ENCODE results near the gene SFMBT2.

SFMBT2 gene

DNA sequence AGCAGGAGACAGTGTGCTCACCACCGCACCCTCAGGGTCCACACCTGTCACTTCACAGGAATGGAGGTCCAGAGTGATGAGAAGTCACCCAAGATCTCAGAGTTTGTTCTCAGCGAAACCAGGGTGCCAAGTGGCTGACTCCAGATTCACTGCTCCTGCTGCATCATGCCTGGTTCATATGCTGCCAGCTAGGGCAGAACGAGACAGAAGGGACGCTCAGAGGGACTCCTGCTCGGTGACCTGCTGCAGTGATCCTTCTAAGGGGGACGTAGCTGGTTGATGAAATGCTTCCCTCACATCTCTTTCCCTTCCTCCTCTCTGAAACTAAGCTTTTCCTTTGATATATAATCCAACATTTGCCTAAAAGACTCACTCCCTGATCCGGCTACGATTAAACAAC lies 248.5 kb downstream of the SFMBT2 start:
- Histone ChIP-seq H3K27ac (ENCODE audit: low read depth, low read length) (no peak overlapping the region), H3K27me3 (ENCODE audit: control insufficient read depth in 1 of 2, insufficient read depth in 2 of 2, low read length in 2 of 2) (no peaks in the 10 kb centered on the region), H3K36me3 (ENCODE audit: control insufficient read depth in 1 of 2, insufficient read depth in 2 of 2, low read length in 2 of 2) (peaks cover 0 to 26% of the 10 kb centered on the region in 2 donors), H3K9me3 (ENCODE audit: control insufficient read depth in 1 of 2, low read length in 2 of 2) (no peaks in the 10 kb centered on the region), H3K4me1 (ENCODE audit: control insufficient read depth in 1 of 2, insufficient read depth in 2 of 2, low read length in 2 of 2) (no peaks in the 10 kb centered on the region), H3K4me3 (ENCODE audit: low read depth in 1 of 2, low read length in 2 of 2) (no peak overlapping the region), H3K9ac (ENCODE audit: low read depth in 1 of 2, low read length in 2 of 2) (no peak overlapping the region)

DNA sequence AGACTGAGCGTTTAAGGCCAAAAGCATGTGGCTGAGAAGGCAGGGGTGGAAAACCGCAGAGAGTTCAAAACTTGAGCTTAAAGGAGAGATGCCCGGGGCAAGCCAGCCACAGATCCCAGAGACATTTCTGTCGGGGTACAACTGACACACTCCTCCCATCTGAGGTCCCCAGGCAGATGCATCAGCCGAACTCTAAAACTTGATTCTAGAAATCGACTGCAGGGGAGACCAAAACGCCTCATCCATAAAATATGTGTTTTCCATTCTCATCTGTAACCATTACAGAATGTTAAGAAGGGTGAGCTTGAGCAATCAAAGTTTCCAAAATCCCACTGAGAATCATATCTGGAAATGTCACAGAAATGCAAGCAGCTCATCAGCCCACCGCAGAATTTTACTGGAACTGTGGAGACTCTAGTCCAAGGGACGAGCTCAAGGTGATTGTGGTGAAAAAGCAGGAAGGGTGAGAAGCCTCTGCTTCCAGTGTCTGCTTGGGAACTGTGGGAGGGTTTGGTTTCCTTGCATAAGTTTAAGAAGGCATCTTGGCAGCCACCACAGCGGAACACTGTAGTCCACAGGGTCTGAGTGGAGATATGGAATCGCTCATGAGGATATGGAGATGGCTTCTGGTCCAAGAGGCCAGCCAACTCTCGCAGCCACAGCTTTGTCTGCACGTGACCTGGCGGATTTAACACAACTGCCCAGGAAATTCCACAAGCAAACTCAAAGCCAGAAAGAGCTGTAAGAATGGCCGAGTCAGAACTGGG lies 249.2 kb downstream of the SFMBT2 start:
- Histone ChIP-seq H3K4me3 (ENCODE audit: low read depth in 1 of 2, low read length in 2 of 2) (no peak overlapping the region), H3K9ac (ENCODE audit: low read depth in 1 of 2, low read length in 2 of 2) (no peak overlapping the region), H3K27ac (ENCODE audit: low read depth, low read length) (no peak overlapping the region)

DNA sequence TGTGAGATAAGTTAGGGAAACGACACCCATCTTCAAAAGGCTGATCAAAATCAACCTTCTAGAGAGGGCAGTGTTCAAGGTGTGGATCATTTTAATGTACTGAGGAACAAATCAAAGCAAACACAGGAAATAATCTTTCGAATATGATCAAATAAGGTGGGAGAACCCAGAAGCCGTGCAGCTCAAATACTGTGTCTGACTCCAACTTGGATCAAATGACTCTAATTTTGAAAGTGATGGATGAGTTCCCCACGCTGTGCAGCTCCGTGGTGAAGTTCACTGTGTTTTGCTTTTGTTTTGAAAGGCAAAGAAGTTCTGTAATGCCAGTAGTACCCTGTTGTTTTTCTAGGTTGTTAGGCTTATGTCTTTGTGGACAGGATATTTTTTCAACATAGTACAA lies 250.9 kb downstream of the SFMBT2 start:
- no peaks in the 10 kb centered on the region for H3K27me3 ChIP-seq (ENCODE audit: control insufficient read depth in 1 of 2, insufficient read depth in 2 of 2, low read length in 2 of 2)
- no peaks in the 10 kb centered on the region for H3K4me1 ChIP-seq (ENCODE audit: control insufficient read depth in 1 of 2, insufficient read depth in 2 of 2, low read length in 2 of 2)
- no peak overlapping the region for H3K4me3 ChIP-seq (ENCODE audit: low read depth in 1 of 2, low read length in 2 of 2)
- H3K9ac ChIP-seq (ENCODE audit: low read depth in 1 of 2, low read length in 2 of 2), result no peak overlapping the region
- H3K9me3 ChIP-seq (ENCODE audit: control insufficient read depth in 1 of 2, low read length in 2 of 2), result no peaks in the 10 kb centered on the region
- peaks cover 0 to 26% of the 10 kb centered on the region in 2 donors for H3K36me3 ChIP-seq (ENCODE audit: control insufficient read depth in 1 of 2, insufficient read depth in 2 of 2, low read length in 2 of 2)
- H3K27ac ChIP-seq (ENCODE audit: low read depth, low read length), result no peak overlapping the region

More for the DNA sequence above, 249.2 kb downstream of the SFMBT2 start:
- Histone ChIP-seq H3K4me1 (ENCODE audit: control insufficient read depth in 1 of 2, insufficient read depth in 2 of 2, low read length in 2 of 2) (no peaks in the 10 kb centered on the region), H3K36me3 (ENCODE audit: control insufficient read depth in 1 of 2, insufficient read depth in 2 of 2, low read length in 2 of 2) (peaks cover 0 to 26% of the 10 kb centered on the region in 2 donors), H3K9me3 (ENCODE audit: control insufficient read depth in 1 of 2, low read length in 2 of 2) (no peaks in the 10 kb centered on the region), H3K27me3 (ENCODE audit: control insufficient read depth in 1 of 2, insufficient read depth in 2 of 2, low read length in 2 of 2) (no peaks in the 10 kb centered on the region)

DNA sequence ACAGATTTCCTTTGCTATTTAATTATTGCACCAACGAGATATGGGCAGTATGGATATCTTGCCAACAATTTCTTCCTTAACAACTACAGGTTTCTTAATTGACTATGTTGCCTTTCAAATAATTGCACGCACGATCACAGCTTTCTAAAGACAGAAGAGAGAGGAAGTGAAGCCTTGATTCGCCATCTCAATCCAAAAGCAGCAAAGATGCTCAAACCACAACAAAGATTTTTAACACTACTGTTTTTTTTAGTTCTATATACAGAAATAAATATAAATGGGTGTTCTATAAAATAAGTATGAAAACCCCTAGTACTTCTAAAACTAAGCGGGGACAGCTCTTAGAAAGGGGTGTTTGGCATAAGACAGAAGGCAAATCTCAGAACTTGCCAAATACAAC lies 251.3 kb downstream of the SFMBT2 start:
- Histone ChIP-seq H3K27me3 (ENCODE audit: control insufficient read depth in 1 of 2, insufficient read depth in 2 of 2, low read length in 2 of 2) (no peaks in the 10 kb centered on the region), H3K9ac (ENCODE audit: low read depth in 1 of 2, low read length in 2 of 2) (no peak overlapping the region), H3K4me1 (ENCODE audit: control insufficient read depth in 1 of 2, insufficient read depth in 2 of 2, low read length in 2 of 2) (no peaks in the 10 kb centered on the region), H3K4me3 (ENCODE audit: low read depth in 1 of 2, low read length in 2 of 2) (no peak overlapping the region), H3K36me3 (ENCODE audit: control insufficient read depth in 1 of 2, insufficient read depth in 2 of 2, low read length in 2 of 2) (peaks cover 0 to 26% of the 10 kb centered on the region in 2 donors), H3K27ac (ENCODE audit: low read depth, low read length) (no peak overlapping the region), H3K9me3 (ENCODE audit: control insufficient read depth in 1 of 2, low read length in 2 of 2) (no peaks in the 10 kb centered on the region)

DNA sequence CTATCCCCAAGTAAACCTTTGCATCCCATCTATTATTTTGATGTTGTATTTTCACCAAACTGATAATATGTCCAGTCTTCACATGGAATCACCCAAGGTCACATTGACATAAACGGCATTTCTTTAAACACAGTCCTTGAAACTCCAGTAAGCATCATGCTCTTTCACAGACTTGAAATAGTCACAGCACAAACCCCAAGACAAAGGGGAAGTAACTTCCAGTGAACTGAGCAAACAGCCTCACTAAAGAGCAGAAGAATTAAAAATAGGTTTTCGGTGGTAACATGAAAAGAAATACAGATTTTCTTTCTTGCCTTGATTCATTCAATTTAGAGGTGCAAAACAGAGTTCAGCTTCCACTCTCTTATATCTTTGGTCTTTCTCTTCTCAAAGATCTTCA lies 253.7 kb downstream of the SFMBT2 start:
- Histone ChIP-seq H3K9ac (ENCODE audit: low read depth in 1 of 2, low read length in 2 of 2) (no peak overlapping the region), H3K36me3 (ENCODE audit: control insufficient read depth in 1 of 2, insufficient read depth in 2 of 2, low read length in 2 of 2) (peaks cover 0 to 15% of the 10 kb centered on the region in 2 donors), H3K9me3 (ENCODE audit: control insufficient read depth in 1 of 2, low read length in 2 of 2) (no peaks in the 10 kb centered on the region), H3K27ac (ENCODE audit: low read depth, low read length) (no peak overlapping the region), H3K27me3 (ENCODE audit: control insufficient read depth in 1 of 2, insufficient read depth in 2 of 2, low read length in 2 of 2) (no peaks in the 10 kb centered on the region), H3K4me1 (ENCODE audit: control insufficient read depth in 1 of 2, insufficient read depth in 2 of 2, low read length in 2 of 2) (no peaks in the 10 kb centered on the region), H3K4me3 (ENCODE audit: low read depth in 1 of 2, low read length in 2 of 2) (no peak overlapping the region)

DNA sequence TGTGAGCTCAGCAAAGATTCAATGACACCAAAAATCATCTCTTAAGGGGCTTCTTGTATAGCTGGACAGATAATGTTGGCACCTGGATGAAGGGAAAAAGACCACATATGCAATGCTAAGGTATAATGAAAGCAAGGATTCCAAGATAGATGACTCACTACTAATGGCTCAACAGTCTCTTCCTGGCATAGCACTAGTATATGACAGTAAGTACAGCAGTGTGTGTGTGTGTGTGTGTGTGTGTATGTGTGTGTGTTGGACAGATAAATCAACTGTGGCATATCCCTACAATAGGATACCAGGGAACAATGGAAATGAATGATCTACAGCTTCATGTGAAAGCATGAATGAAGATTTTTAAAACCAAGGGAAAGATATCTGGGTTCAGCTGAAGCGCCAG lies 257.1 kb downstream of the SFMBT2 start:
- Histone ChIP-seq H3K9ac (ENCODE audit: low read depth in 1 of 2, low read length in 2 of 2) (no peak overlapping the region), H3K4me3 (ENCODE audit: low read depth in 1 of 2, low read length in 2 of 2) (no peak overlapping the region), H3K27me3 (ENCODE audit: control insufficient read depth in 1 of 2, insufficient read depth in 2 of 2, low read length in 2 of 2) (no peaks in the 10 kb centered on the region), H3K27ac (ENCODE audit: low read depth, low read length) (no peak overlapping the region), H3K36me3 (ENCODE audit: control insufficient read depth in 1 of 2, insufficient read depth in 2 of 2, low read length in 2 of 2) (peaks cover 0 to 3% of the 10 kb centered on the region in 2 donors), H3K4me1 (ENCODE audit: control insufficient read depth in 1 of 2, insufficient read depth in 2 of 2, low read length in 2 of 2) (no peaks in the 10 kb centered on the region), H3K9me3 (ENCODE audit: control insufficient read depth in 1 of 2, low read length in 2 of 2) (no peaks in the 10 kb centered on the region)

DNA sequence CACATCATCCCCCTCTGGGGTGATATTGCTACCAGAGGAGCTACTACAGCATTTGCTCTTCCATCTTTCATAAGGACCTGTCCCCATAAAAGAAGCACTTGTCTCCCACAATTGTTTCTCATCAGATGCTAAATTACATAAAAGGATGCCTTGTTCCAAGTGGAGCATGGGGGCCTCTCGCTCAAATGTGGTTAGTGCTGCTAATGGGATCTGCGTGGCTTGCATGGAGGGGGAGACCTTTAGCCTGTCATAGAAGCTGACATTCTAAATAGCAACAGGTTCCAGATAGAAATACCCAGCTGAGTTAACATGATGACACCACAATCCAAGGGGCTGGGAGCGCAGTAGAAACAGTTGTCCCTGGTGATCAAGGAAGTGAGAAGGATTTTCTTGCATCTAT lies 257.9 kb downstream of the SFMBT2 start:
- Histone ChIP-seq H3K36me3 (ENCODE audit: control insufficient read depth in 1 of 2, insufficient read depth in 2 of 2, low read length in 2 of 2) (peaks cover 0 to 3% of the 10 kb centered on the region in 2 donors), H3K4me1 (ENCODE audit: control insufficient read depth in 1 of 2, insufficient read depth in 2 of 2, low read length in 2 of 2) (no peaks in the 10 kb centered on the region), H3K4me3 (ENCODE audit: low read depth in 1 of 2, low read length in 2 of 2) (no peak overlapping the region), H3K27ac (ENCODE audit: low read depth, low read length) (no peak overlapping the region), H3K9ac (ENCODE audit: low read depth in 1 of 2, low read length in 2 of 2) (no peak overlapping the region), H3K9me3 (ENCODE audit: control insufficient read depth in 1 of 2, low read length in 2 of 2) (no peaks in the 10 kb centered on the region), H3K27me3 (ENCODE audit: control insufficient read depth in 1 of 2, insufficient read depth in 2 of 2, low read length in 2 of 2) (no peaks in the 10 kb centered on the region)

DNA sequence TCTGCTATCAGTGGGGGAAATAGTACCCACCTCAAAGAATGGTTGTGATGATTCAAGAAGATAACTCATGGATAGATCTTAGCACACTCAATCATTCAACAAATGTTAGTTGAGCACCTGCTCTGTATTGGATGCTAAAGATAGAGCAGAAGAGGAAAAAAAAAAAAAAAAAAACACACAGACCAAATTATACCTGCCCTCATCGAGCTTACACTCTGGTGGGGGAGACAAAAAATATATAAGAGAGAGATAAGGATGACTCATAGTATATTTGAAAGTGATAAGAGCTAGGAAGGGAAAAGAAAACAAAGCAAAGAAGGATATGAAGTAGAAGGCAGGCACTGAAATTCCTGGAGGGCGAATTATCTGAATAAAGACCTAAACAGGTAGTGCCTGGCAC lies 258.5 kb downstream of the SFMBT2 start:
- Histone ChIP-seq H3K4me3 (ENCODE audit: low read depth in 1 of 2, low read length in 2 of 2) (no peak overlapping the region), H3K27me3 (ENCODE audit: control insufficient read depth in 1 of 2, insufficient read depth in 2 of 2, low read length in 2 of 2) (no peaks in the 10 kb centered on the region), H3K9me3 (ENCODE audit: control insufficient read depth in 1 of 2, low read length in 2 of 2) (no peaks in the 10 kb centered on the region), H3K4me1 (ENCODE audit: control insufficient read depth in 1 of 2, insufficient read depth in 2 of 2, low read length in 2 of 2) (no peaks in the 10 kb centered on the region), H3K27ac (ENCODE audit: low read depth, low read length) (no peak overlapping the region), H3K36me3 (ENCODE audit: control insufficient read depth in 1 of 2, insufficient read depth in 2 of 2, low read length in 2 of 2) (no peaks in the 10 kb centered on the region), H3K9ac (ENCODE audit: low read depth in 1 of 2, low read length in 2 of 2) (no peak overlapping the region)

DNA sequence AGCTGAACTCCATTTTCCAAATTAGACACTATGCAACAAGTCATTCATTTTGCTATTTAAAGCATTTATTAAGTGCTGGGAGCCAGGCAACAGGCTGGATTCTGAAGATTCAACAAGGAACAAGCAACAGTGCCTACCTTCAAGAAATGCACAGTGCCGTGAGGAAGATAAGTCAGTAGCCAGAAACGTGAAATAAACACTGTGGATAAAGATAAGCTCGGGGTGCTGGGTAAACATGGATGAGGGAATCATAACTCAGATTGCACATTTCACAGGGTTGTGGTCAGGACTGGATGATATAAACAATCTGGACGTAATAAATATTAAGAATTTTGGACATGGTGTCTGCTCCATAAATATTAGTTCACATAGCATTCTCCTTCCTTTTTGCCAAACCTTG lies 259.3 kb downstream of the SFMBT2 start:
- peaks cover 0 to 3% of the 10 kb centered on the region in 2 donors for H3K9me3 ChIP-seq (ENCODE audit: control insufficient read depth in 1 of 2, low read length in 2 of 2)
- H3K27ac ChIP-seq (ENCODE audit: low read depth, low read length), result no peak overlapping the region
- H3K9ac ChIP-seq (ENCODE audit: low read depth in 1 of 2, low read length in 2 of 2), result no peak overlapping the region
- no peaks in the 10 kb centered on the region for H3K36me3 ChIP-seq (ENCODE audit: control insufficient read depth in 1 of 2, insufficient read depth in 2 of 2, low read length in 2 of 2)
- no peaks in the 10 kb centered on the region for H3K27me3 ChIP-seq (ENCODE audit: control insufficient read depth in 1 of 2, insufficient read depth in 2 of 2, low read length in 2 of 2)
- no peak overlapping the region for H3K4me3 ChIP-seq (ENCODE audit: low read depth in 1 of 2, low read length in 2 of 2)
- H3K4me1 ChIP-seq (ENCODE audit: control insufficient read depth in 1 of 2, insufficient read depth in 2 of 2, low read length in 2 of 2), result no peaks in the 10 kb centered on the region

DNA sequence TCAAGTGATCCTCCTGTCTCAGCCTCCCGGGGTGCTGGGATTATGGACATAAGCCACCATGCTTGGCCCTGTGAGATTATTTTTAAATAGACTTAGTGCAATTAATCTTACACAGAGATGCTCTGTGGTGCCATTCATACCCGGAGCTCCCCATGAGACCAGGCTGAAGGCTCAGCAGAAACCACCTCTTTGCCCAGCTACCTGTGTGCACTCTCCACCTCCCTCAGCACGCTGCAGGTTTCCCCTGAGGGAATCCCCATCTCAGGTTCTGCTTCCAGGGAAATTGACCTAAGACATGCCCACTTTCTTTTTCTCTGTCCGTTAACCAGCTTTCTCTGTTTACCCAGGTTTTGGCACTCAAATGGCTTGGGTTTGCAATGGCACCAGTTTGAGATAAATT lies 260.5 kb downstream of the SFMBT2 start:
- no peaks in the 10 kb centered on the region for H3K4me1 ChIP-seq (ENCODE audit: control insufficient read depth in 1 of 2, insufficient read depth in 2 of 2, low read length in 2 of 2)
- no peak overlapping the region for H3K4me3 ChIP-seq (ENCODE audit: low read depth in 1 of 2, low read length in 2 of 2)
- H3K9ac ChIP-seq (ENCODE audit: low read depth in 1 of 2, low read length in 2 of 2), result no peak overlapping the region
- no peak overlapping the region for H3K27ac ChIP-seq (ENCODE audit: low read depth, low read length)
- no peaks in the 10 kb centered on the region for H3K27me3 ChIP-seq (ENCODE audit: control insufficient read depth in 1 of 2, insufficient read depth in 2 of 2, low read length in 2 of 2)
- H3K9me3 ChIP-seq (ENCODE audit: control insufficient read depth in 1 of 2, low read length in 2 of 2), result peaks cover 0 to 3% of the 10 kb centered on the region in 2 donors
- no peaks in the 10 kb centered on the region for H3K36me3 ChIP-seq (ENCODE audit: control insufficient read depth in 1 of 2, insufficient read depth in 2 of 2, low read length in 2 of 2)
